LNCaP clone FGC (cell line): ENCODE results near the gene ACSF2.

Experiments
- DNase-seq: peaks from one replicate; pipeline ENCODE4 v3.0.0-alpha.2; 2011; ENCODE audit warnings: low read depth
- H3K4me3 ChIP-seq: 2 replicates; pipeline ENCODE4 v1.5.1; 2011; ENCODE audit warnings: mild to moderate bottlenecking, low read depth, low read length, control low read depth
- TF ChIP-seq, protein P1 (sequence below): IDR thresholded peaks from 2 replicates; pipeline ENCODE4 v1.5.1; 2012; ENCODE audit warnings: mild to moderate bottlenecking; ENCODE audit not compliant: control insufficient read depth, insufficient read depth; ENCODE audit errors: extremely low read depth

ACSF2 gene, protein sequence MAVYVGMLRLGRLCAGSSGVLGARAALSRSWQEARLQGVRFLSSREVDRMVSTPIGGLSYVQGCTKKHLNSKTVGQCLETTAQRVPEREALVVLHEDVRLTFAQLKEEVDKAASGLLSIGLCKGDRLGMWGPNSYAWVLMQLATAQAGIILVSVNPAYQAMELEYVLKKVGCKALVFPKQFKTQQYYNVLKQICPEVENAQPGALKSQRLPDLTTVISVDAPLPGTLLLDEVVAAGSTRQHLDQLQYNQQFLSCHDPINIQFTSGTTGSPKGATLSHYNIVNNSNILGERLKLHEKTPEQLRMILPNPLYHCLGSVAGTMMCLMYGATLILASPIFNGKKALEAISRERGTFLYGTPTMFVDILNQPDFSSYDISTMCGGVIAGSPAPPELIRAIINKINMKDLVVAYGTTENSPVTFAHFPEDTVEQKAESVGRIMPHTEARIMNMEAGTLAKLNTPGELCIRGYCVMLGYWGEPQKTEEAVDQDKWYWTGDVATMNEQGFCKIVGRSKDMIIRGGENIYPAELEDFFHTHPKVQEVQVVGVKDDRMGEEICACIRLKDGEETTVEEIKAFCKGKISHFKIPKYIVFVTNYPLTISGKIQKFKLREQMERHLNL

DNA sequence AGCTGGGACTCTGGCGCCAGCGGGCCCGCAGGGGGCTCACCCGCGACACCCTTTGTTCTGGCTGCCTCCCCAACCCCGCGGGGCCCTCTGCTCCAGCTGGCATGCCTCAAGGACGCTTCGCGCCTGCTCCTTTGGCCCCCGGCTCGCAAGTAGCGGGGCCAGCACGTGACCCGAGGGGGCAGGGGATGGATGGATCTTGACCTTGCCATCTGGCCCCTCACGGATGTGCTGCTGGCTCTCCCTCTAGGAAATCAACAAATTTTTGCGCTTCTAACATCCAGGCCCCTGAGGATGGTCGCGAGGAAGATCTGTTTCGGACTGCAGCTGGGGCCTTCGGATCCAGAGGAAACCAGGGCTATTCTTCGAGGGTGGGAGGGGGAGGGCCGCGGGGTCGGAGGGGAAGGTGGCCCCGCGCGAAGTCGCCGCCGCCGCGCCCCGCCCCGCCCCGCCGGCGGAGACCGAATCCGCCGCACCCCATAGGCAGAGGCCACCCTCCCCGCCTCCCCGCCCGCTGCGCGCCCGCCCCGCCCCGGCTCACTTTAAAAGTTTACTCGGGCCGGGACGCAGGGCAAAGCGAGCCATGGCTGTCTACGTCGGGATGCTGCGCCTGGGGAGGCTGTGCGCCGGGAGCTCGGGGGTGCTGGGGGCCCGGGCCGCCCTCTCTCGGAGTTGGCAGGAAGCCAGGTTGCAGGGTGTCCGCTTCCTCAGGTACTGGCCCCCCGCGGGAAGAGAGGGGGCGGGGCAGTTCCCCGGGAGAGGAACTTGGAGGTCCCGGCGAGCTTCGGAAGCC, at the start of gene ACSF2:
Gene ACSF2, plus strand, starts transcription at position 537 of the 790 bp plus-strand sequence. Its CDS starts 44 bp downstream, at position 581.
- peak within 1 kb of the TSS; percentile 57 for H3K4me3 ChIP-seq
- DNase-seq: no peak
- TF ChIP-seq, protein P1, sequence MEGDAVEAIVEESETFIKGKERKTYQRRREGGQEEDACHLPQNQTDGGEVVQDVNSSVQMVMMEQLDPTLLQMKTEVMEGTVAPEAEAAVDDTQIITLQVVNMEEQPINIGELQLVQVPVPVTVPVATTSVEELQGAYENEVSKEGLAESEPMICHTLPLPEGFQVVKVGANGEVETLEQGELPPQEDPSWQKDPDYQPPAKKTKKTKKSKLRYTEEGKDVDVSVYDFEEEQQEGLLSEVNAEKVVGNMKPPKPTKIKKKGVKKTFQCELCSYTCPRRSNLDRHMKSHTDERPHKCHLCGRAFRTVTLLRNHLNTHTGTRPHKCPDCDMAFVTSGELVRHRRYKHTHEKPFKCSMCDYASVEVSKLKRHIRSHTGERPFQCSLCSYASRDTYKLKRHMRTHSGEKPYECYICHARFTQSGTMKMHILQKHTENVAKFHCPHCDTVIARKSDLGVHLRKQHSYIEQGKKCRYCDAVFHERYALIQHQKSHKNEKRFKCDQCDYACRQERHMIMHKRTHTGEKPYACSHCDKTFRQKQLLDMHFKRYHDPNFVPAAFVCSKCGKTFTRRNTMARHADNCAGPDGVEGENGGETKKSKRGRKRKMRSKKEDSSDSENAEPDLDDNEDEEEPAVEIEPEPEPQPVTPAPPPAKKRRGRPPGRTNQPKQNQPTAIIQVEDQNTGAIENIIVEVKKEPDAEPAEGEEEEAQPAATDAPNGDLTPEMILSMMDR: no peak

DNA sequence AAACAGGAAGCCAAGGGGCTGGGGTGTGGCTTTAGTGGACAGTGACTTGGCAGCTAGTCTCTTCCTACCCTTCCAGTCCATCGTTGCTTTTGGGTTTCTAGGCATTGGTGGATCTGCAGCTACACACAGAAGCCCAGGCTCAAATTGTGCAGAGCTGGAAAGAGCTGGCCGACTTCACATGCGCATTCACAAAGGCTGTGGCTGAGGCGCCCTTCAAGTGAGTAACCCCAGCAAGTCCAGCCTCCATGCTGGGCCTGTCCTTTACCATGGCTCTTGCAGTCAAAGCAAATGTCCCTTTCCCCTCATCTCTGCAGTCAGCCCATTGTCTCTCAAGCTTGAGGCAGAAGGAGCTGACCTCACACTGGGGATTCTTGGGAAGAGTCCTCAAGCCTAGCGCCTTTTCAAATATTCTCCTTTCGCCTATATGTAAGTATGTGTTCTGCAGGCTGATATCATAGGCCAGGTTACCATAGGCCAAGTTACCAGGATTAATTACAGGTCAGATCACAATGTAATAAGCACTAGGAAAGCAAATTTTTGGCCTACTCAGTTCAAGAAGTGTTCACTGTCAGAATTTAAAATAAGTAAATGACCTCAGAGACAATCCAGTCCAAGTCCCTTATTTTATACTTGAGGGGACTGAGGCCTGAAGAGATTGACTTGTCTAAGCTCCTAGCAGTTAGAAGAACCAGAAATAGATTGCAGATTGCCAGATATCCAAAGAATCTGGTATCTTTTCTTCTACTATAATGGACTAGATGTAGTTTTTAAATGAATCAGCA, 46.5 kb upstream of the ACSF2 start:
- TF ChIP-seq, protein P1: no peak
- no peak overlapping the region for H3K4me3 ChIP-seq
- DNase-seq: no peak

DNA sequence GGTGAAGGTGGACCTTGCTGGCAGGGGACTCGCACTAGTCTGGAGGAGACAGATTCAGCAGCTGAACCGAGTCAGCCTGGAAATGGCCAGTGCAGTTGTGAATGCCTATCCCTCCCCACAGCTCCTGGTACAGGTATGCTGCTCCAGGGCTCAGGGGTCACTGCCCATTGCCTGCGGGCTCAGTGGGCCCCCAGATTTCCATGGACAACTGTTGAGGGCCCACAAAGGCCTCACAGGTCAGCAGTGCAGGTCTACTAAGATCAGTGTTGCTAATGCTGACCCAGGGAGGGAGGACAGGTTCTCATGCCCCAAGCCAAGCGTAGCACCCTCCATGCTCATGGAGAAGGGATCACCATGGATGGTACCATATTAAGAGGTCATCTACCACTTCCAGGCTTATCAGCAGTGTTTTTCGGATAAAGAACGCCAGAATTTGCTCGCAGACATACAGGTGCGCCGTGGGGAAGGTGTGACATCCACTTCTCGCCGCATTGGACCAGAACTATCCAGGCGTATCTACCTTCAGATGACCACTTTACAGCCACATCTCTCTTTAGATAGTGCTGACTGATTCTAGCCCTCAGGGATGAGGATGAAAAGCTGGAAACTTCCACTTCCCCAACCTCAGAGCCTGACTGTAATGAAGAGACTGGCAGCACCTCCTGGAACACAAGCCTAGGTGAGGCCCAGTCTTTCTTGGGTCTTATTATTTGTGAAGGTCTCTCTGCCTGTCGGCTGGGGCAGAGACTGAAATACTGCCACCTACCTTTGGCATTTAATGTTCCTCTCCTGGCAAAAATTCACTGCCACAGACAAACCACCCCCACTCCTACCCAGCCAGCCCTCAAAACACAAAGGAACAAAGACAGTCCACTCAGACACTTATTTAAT, 45.4 kb upstream of the ACSF2 start:
- TF ChIP-seq, protein P1: no peak
- no peak overlapping the region for H3K4me3 ChIP-seq
- DNase-seq: no peak

DNA sequence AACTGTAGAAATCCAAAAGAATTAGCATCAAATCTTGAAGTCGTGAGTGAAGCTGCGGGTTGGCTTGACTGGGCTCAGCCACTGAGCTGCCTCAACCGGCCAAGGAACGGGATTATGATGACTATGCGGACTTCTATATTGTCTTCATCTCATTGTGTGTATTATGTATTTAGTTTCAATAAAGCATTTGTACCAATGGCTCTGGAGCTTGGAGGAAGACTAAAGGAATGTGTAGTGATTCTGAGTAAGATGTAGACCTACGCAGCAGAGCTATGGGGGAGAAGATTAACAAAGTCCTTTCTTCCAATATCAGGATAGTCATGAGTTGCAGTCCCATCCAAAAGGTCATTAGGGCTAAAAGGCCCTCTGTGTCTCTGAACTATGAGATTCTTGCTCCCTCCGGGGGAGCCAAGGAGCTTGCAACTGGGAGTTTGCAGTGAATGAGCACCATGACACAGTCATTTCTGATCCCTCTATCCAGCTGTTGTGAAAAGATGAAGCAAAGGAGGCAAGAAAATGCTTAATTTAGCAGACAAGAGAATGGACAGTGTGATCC, 44.7 kb upstream of the ACSF2 start:
- TF ChIP-seq, protein P1: no peak
- H3K4me3 ChIP-seq: no peak overlapping the region
- DNase-seq: no peak

DNA sequence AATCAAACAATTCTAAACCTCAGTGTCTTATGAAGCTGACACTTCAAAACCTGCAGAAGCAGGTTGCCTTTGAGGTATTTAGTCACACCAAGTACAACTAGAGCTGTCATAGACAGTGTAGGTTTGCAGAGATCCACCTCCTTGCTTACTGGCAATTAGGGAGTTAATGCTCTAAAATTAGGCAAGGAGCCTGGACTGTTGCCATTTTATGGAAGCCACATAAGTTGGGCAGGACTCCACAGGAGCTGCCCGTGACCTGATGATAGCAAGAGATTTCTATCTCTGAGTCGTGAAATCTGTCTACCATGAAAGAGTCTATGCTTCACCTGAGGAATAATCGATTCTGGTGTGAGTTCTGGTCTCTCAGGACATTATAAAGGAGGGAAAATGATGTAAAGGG, 44.1 kb upstream of the ACSF2 start:
- H3K4me3 ChIP-seq: no peak overlapping the region
- TF ChIP-seq, protein P1: no peak
- no peak for DNase-seq

DNA sequence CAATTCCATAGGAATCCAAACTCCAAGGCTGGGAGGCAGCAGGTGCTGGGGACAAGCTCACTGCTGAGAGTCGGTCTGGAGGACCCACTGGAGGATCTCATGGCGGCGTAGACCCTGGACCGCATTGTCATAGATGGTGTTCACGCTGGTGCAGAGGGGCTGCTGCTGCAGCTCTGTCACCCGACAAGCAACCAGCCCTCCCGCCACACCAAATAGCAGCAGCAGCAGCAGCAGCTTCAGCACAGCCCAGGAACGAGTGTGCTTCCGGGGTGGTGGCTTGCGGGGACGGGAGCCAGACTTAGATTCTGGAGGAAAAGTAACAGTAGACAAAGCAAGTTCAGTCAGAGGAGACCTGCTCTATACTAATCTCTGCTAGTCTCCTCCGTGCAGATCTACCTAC, 43.1 kb upstream of the ACSF2 start:
- H3K4me3 ChIP-seq: no peak overlapping the region
- TF ChIP-seq, protein P1: no peak
- no peak for DNase-seq
